B cell (primary cell): Measurements from ENCODE around the gene MAML3.

Experiments used
- CTCF ChIP-seq: fragments of 200-600 bp; IDR thresholded peaks from one replicate; pipeline ENCODE4 v1.8.0; 2022; ENCODE audit warnings: antibody characterized with exemption, mild to moderate bottlenecking
- EZH2 ChIP-seq: IDR thresholded peaks from 2 replicates; pipeline ENCODE4 v1.6.1; 2012; ENCODE audit warnings: borderline replicate concordance, low read depth, mild to moderate bottlenecking, moderate library complexity, low read length; ENCODE audit not compliant: insufficient read depth, poor library complexity, severe bottlenecking

GRCh38 chr4:139782926-139783522, 371.0 kb downstream of the MAML3 start:
- TF ChIP-seq CTCF (no peak), EZH2 (no peak)
